DMS153 treated with DMSO at 0.1 percent for 48 hours (cell line): Measurements from ENCODE around the gene NDFIP1.
A peak's percentile ranks its signal among the peaks of the same experiment; 100 is the strongest.
"Not testable (repeated sequence)": the region's sequence is repeated elsewhere in the genome, so short reads cannot be mapped to it uniquely, and the experiment has no call there.

Experiments used
- DNase-seq: peaks from one replicate; lab custom pipeline; 2025; ENCODE audit not compliant: unreplicated experiment; lab: John Stamatoyannopoulos, UW

The NDFIP1 gene, protein sequence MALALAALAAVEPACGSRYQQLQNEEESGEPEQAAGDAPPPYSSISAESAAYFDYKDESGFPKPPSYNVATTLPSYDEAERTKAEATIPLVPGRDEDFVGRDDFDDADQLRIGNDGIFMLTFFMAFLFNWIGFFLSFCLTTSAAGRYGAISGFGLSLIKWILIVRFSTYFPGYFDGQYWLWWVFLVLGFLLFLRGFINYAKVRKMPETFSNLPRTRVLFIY

DNA sequence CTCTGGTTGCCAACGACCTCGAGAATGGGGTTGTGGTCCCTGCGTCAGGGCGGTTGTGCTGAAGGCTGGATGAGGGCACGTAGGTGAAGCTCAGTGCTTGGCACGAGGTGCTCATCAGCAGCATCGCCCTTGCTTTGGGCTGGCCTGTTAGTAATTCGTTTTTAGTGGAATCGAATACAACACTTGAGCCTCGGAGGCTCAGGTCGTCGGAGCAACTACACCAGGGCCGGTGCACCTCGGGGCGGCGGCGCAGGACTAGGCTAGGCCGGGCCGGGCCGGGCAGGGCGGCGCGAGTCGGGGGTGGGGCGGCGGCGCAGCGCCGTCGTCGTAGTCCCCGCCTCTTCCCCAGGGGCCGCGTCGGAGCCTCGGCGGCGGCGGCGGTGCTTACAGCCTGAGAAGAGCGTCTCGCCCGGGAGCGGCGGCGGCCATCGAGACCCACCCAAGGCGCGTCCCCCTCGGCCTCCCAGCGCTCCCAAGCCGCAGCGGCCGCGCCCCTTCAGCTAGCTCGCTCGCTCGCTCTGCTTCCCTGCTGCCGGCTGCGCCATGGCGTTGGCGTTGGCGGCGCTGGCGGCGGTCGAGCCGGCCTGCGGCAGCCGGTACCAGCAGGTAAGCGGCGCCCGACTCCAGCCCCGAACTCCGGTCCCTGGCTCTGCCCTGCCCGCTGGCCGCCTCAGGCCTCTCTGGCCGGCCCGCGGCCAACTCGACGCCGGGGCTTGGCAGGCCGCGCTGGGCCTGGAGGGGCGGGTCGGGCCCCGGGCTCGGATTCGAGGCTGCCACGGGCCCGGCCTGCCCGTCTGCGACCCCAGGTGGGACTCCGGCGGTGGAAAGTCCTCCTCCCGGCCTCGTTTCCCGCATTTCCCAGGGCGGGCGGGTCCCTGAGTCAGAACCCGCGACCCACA lies at the start of gene NDFIP1:
NDFIP1 (plus strand) TSS at position 348 of the 899 bp plus-strand sequence; CDS start at position 544, 196 bp downstream.
- peak; percentile 3 for DNase-seq

DNA sequence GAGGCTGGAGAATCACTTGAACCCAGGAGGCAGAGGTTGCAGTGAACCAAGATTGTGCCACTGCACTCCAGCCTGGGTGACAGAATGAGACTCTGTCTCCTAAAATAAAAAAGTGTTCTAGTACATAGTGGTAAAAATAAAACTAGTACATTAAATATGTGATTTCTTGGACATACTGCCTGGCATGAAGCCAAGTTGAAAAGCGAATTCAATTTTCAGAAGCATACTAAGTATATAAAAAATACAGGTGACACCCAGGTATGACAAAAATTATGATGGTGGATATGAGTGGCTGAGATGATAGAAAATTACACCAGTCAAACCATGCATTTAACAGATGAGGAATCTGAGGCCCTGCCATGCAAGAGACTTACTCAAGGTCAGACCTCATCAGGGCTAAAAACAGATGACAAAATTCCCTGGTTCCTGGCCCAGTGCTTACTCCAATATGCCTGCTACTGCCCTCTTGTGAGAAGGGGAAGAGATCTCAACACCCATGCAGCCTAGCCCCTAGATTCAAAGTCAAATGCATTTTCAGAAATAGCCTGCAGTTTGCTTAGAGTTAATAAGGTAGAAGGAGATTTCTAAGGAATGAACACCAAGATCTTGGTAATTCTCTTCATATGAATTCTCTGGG lies 49.2 kb upstream of the NDFIP1 start:
- no peak for DNase-seq

DNA sequence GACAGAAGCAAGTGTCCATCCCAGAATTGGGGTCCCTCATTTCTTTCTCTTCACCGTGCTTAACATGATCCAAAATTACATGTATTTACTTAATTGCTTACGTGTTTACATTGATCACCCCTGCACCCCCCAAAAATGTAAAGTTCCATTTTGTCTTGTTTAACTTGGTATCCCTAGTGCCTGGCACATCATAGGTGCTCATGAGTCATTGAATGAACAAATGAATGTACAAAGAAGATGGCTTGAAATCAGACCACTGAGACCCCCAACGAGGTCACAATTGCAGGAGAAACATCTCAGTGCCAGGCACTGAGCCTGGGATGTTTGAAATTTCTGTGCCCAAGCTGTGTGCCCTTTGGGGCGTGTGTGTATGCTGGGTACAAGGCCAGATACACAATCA lies 45.2 kb upstream of the NDFIP1 start:
- DNase-seq, result no peak

DNA sequence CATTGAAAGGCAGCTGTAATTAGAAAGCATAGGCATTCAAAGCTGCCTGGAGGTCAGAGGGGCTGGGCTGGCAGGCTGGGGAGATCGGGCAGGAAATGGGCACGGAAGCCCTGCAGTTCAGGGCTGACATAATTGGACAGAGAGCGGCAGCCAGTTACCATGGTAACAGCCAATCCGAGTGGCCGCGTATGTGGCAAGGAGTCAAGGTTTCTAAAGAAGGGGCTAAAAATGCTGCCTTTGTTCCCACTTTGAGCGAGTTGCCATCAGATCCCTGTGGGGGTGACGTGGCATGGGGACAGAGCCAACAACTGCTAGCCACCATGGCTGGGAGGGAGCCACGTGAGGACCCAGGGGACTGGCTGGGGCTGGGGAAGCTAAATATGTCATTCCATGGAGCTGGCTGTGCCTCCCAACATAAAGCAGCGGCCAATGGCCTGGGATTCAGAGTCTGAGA lies 44.7 kb upstream of the NDFIP1 start:
- DNase-seq, result peak; percentile 36

DNA sequence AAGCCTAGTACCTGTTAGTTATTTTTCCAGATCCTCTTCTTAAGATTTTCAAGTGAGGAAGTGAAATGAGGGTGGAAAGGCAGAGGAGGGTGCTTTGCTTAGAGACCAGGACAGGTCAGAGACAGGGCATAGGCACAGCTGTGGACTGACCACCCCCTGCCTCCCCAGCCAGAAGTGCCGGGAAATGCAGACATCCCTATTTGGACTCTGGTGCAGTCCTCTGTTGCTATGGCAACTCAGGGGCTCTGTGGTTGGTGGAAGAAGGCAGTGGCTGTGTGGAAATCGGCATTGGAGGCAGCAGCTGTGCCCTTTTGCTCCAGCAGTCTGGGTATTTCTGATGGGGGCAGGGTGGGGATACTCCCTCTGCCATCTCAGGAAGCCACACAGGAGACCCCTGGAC lies 43.3 kb upstream of the NDFIP1 start:
- DNase-seq, result no peak

DNA sequence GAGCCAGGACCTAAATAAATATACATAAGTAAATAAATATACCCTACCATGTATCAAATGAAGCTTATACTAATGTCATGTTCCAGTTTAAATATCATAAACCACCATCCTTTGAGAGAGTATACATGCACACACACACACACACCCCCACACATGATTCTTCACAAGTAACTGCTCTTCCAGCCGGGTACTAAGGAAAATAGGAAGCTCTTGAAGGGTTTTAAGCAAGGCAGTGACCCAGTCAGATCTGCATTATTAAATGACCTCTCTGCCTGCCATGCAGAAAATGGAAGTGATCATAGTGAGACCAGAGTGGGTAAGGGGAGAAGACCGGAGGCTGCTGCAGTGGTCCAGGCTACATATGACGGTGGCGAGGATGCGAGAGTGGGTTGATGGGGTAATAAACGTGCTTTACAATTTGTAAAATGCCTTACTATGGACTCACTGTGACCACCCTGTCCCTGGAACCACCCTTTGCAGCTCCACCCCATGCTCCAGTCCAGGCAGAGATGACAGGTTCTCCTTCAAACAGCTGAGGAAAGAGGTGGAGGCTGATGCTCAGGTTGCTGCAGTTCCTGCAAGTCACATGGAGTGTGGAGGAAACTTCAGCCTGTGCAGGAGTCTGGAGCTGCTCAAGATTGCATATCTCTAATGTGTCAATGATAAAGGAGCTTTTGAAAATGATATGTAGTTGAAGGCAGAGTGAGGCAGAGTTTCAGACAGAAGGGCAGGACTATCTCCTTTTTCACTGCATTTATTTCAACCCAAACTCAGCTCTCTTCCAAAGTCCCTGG lies 38.8 kb upstream of the NDFIP1 start:
- DNase-seq, result no peak

DNA sequence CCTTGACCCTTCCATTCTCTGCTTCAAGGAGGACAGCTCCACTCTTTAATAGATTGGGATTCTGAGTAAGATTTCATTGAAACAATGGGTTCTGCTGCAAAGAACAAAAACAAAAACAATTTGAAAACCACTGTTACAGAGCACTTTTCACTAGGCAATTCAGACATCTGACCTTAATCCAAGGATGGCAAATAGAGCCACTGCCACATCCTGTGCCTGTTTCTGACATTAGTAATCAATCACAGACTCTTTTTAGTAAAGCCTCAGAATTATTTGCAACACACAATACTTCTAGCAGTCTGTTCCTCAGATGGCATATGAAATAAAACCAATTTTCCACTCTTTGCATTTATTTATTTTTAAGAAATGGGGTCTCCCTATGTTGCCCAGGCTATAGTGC lies 37.8 kb upstream of the NDFIP1 start:
- DNase-seq, result no peak

DNA sequence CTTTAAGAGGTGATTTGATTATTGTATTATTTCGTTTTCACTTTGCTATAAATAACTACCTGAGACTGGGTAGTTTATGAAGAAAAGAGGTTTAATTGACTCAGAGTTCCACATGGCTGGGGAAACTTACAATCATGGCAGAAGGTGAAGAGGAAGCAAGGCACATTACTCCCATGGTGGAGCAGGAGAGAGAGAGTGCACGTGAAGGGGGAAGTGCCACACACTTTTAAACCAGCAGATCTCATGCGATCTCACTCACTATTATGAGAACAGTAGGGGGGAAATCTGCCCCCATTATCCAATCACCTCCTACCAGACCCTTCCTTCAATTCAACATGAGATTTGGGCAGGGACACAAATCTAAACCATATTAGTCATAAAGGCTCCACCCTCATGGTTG lies 36.1 kb upstream of the NDFIP1 start:
- no peak for DNase-seq

DNA sequence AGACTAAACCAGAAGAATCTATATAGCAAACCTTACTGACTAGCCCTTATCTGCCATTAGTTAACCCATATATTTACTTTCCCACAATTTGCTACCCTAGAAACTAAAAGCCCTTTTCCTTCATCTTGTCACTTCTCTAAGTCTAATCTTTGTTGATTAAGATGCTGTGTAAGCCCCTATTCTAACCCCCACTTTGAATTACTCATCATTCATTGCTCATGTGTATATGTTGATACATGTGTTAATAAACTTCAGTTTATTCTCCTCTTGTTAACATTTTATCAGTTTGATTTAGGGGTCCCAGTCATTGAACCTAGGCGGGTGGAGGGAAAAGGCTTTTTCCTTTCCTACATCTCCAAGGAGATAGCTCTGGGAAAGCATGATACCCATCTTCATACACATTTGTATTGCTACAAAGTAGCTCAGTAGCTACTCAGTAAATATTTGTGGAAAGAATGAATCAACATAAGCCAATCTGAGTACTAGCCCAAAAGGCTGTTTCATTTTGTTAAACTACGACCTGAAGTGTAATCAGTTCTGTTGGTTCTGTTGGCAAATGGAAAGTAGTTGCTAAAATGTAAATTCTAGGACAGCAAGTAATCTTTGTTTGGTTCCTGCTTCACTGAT lies 35.1 kb upstream of the NDFIP1 start:
- DNase-seq, result no peak

DNA sequence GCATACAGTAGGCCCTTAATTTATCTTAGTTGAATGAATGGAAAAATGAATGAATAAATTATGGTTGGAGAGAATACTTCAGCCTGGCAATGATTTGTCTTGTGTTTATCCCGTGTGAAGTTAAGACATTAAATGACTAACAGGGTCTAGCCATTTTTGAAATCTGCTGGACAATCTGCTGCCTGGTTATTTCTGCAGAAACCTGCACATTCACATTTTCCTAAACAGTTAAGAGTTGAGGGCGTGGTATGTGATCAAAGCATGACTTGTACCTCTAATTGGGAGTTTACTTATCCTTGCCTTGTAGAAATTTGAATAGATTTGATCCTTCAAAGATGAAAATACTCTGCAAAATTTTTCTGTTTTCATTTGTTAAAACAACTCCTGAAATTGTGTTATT lies 34.6 kb upstream of the NDFIP1 start:
- no peak for DNase-seq

DNA sequence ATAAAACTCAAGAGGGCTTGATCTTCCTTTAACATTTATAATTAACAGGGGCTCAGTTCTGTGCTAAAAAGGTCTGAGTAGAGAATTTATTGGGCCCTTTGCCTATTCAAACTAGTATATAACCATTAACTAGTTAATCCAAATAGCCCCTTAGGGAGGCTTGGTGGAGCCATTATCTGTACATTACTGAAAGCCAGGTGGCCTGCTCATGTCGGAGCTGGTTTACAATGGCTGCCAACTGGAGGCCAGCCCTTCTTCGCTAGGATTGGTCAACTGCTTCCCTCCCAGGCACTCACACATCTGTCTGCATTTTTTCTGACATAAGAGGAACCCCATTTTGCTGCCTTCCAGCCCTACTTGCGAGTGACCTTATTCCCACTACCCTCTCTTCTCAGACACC lies 30.4 kb upstream of the NDFIP1 start:
- DNase-seq, result peak; percentile 74

DNA sequence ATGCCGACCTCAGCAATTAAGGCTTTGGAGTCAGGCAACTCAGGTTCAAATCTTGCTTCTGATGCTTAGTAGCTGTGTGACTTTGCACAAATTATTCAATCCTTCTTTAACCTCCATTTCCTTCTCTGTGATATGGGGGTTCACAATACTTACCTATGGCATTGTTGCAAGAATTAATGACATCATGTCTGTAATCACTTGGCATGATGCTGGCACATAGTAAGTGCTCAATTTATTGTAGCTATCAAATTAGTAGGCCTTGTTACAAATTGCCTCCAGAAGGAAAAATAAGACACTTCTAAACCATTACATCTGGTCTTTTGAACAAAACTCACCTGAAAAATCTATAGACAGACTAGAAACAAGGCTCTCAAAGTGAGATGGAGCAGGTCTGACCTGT lies 29.9 kb upstream of the NDFIP1 start:
- no peak for DNase-seq

DNA sequence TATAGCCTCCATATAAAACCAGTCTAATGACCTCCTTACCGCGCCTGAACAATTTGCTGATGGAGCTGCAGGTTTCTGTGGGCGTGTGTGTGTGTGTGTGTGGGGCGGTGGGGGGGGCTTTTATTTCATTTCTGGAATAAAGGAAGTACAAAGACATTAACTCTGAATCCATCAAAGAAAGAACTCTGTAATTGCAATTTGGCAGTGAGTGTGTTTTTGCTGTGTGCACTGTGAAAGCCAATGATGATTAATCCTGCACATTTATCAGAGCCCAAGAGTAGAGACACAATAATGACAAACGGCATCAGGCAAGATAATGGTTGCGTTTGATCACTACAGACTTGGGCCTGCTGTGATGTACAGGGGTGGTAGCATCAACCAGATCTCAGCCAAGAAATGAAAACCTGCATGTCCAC lies 29.3 kb upstream of the NDFIP1 start:
- no peak for DNase-seq

DNA sequence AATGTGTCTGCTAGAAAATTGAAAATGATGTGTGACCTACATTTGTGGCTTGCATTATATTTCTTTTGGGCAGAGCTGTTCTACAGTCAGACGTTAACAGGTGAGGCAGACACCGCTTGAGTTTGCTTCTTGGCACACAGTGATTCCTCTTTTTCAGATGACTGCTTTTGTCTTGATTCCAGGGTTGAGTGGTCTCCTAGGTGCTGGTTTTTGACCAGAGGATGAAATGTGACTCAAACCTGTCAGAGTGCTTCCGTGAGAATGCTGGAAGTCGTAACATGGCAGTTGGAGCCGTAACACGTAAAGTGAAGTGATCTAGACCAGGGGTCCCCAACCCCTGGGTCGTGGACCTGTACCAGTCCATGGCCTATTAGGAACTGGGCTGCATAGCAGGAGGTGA lies 28.3 kb upstream of the NDFIP1 start:
- no peak for DNase-seq

DNA sequence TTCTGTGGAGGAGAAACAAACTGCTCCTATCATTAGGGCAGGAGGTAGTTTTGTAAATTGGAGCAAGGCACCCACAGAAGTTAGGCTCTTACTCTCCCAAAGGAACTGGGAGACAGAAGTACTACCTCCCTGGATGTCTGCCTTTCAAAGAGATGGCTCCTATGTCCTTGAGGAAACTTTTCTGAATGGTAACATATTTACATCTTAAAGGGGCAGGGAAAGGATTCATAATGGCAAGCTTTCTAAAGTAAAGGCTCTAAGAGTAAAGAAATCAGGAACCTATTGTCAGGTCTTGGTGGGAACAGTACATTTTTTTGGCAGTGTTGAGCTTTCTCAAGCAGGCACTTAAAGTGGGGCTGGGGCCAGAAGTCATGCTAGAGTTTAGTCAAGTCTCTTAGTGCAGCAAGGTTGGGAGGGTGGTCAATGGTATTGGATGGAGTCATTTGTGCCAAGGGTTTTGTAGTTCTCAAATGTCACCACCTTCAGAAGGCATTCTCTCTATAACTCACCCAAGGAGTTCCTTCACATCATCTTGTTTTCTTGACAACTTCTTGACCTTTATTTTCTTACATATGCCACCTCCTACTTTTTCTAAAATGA lies 26.3 kb upstream of the NDFIP1 start:
- no peak for DNase-seq

DNA sequence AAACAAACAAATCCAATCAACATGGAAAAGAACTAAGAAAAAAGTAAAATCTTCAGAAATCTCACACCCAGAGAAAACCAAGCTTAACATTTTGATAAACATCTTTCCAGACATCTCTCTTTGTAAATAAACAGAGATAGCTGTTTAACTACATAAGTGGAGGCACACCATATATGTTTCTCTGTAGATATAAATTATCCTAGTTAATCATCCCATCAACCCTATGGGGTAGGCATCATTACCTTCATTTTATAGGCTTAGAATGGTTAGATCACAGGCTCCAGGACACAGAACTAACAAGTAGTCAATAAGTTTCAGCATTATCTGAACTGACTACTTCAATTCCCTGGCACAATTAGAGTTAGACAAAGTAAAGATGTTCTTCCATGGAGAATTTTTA lies 22.4 kb upstream of the NDFIP1 start:
- no peak for DNase-seq

DNA sequence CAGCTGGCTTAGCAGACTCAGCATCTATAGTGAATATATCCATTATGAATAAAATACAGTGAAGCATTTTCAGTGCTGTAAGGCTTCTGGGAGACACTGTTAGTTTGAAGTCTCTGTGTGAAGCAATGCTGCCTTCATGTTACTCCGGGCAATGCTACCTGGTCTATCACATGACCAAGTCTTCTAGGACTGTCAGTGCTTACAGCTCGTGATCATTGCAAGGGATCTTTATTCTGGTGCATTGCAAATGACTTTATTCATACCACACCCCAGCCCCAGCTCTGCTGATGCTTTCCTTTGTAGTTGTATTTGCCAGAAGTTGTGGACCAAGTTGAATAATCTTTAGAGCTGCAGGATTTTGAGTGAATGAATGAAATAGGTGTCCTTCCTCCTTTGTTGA lies 21.9 kb upstream of the NDFIP1 start:
- no peak for DNase-seq

DNA sequence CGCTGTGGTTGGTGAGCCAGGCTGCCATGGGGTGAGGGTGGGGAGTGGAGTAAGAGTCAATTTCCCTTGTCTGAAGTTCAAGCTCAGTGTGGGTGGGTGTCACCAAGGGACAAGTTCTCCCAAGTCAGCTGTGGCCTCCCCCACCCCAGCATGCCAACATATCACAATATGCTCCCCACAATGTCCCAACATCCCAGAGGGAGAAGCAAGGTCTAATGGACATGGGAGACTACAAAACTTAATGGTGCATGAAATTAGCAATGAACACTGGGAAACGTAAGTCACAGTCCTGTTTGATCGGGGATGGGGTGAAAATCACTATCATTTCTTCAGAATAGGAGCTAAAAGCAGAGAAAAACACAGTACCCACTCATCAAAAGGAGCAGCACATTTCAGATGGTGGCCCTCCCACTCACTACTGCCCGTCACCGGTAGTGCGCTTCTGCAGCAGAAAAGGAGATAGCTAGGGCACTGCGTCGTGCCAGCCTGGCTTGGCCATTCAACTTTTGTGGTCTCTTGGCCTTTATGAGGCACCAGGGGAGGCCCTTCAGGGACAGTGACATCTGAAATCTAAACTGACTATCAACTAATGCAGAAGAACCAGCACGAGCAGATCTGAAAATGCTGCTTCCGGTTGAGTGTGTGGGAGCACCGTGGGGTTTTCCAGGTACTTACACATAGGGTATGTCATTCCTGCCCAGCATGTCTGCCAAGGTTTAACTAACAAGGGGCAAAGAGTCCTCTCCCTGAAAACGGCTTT lies 20.5 kb upstream of the NDFIP1 start:
- no peak for DNase-seq

DNA sequence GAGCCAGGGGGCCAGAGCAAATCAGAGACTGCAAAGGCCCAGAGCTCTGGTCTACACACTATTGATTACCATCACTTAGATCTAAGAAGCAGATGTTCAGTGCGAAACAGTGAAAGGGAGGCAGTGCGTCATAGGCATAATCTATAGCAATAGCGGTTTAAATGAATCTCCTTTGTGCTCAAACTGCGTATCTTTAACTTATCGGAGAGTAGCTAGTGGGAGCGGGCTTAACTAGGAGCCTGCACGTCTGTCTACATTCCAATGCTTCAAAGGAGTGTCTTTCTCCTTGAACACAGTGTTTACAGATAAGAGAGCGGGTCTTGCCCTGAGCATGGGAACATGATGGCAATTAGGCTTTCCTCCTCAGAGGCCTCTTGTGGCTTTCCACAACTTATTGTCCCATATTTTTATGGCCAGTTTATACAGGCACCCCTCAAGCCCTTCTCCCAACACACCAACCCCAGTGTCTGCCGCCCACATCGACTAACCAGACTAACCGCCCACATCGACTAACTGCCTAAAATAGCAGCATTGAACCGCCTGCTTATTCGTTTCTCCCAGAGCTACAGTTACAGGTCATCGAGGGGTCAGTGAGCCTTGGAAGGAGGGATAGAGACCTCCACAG lies 19.6 kb upstream of the NDFIP1 start:
- not testable (repeated sequence) for DNase-seq
